OCI-LY7 (cell line): Measurements from ENCODE around the gene LAIR2. TPM values are rescaled to one million over a fixed set of nuclear protein-coding genes. Genes with fewer than 3 reads are reported as not detected.

ENCODE experiments used
- BruUV-seq: library from RNA; stranded (reverse); fragments of 400-500 nt; replicated peaks from 2 replicates; lab custom pipeline; 2021; lab: Mats Ljungman, UMichigan
- CTCF ChIA-PET: fragments of 300-600 bp; sonication (Branson Sonifier 250); formaldehyde crosslinking; loops from one replicate; lab custom pipeline; 2022; ENCODE audit warnings: antibody characterized with exemption; ENCODE audit not compliant: unreplicated experiment; lab: Charles Lee
- POLR2A ChIA-PET: fragments of 300-600 bp; sonication (Branson Sonifier 250); formaldehyde crosslinking; loops from one replicate; lab custom pipeline; 2022; ENCODE audit warnings: antibody characterized with exemption; lab: Charles Lee
- DNase-seq: peaks from one replicate; pipeline ENCODE4 v3.0.0-alpha.2; 2015; ENCODE audit warnings: low spot score
- H2AFZ ChIP-seq: fragments of 200-600 bp; sonication (generic), shearing (Covaris generic); 2 replicates; pipeline ENCODE4 v1.6.1; 2014; ENCODE audit warnings: mild to moderate bottlenecking, antibody characterized with exemption, low read length, moderate library complexity
- H3K27ac ChIP-seq: fragments of 200-600 bp; sonication (generic); 2 replicates; pipeline ENCODE4 v1.5.1; 2014; ENCODE audit warnings: mixed run types, low read depth, mild to moderate bottlenecking, moderate library complexity, low read length, inconsistent platforms; ENCODE audit not compliant: poor library complexity, severe bottlenecking
- H3K36me3 ChIP-seq: fragments of 200-600 bp; sonication (generic); 2 replicates; pipeline ENCODE4 v1.6.1; 2014; ENCODE audit warnings: mild to moderate bottlenecking, antibody characterized with exemption, low read length, moderate library complexity, mixed read lengths; ENCODE audit not compliant: insufficient read depth
- H3K4me1 ChIP-seq: fragments of 200-600 bp; sonication (generic); 2 replicates; pipeline ENCODE4 v1.5.1; 2014; ENCODE audit warnings: mild to moderate bottlenecking, low read length; ENCODE audit not compliant: insufficient read depth, poor library complexity, severe bottlenecking
- H3K4me2 ChIP-seq: fragments of 200-600 bp; sonication (generic); 2 replicates; pipeline ENCODE4 v1.6.1; 2014; ENCODE audit warnings: mild to moderate bottlenecking, low read length
- H3K4me3 ChIP-seq: fragments of 200-600 bp; sonication (generic); 2 replicates; pipeline ENCODE4 v1.5.1; 2014; ENCODE audit warnings: mild to moderate bottlenecking, low read depth, low read length; ENCODE audit not compliant: poor library complexity, severe bottlenecking
- H3K79me2 ChIP-seq: fragments of 200-600 bp; sonication (generic); 2 replicates; pipeline ENCODE4 v1.6.1; 2016; ENCODE audit warnings: low read depth, mild to moderate bottlenecking, low read length, moderate library complexity, mixed read lengths; ENCODE audit not compliant: insufficient read depth
- H3K9me2 ChIP-seq: fragments of 200-600 bp; sonication (generic); 2 replicates; pipeline ENCODE4 v1.6.1; 2016; ENCODE audit warnings: mild to moderate bottlenecking, low read length, mixed read lengths; ENCODE audit not compliant: insufficient read depth
- H3K9me3 ChIP-seq: fragments of 200-600 bp; sonication (generic); 2 replicates; pipeline ENCODE4 v1.6.1; 2014; ENCODE audit warnings: mild to moderate bottlenecking, mixed run types, low read length, mixed read lengths
- H4K20me1 ChIP-seq: fragments of 200-600 bp; sonication (generic); 2 replicates; pipeline ENCODE4 v1.6.1; 2014; ENCODE audit warnings: mild to moderate bottlenecking, antibody characterized with exemption, low read length, moderate library complexity, mixed read lengths; ENCODE audit not compliant: insufficient read depth
- EZH2phosphoT487 ChIP-seq: fragments of 200-600 bp; sonication (generic); IDR thresholded peaks from 2 replicates; pipeline ENCODE4 v1.6.1; 2018; ENCODE audit warnings: low read depth, borderline replicate concordance, mild to moderate bottlenecking, mixed run types, antibody characterized with exemption, low read length, moderate library complexity, mixed read lengths
- intact Hi-C: fragments of 100-400 bp; cut with micrococcal nuclease; formaldehyde crosslinking; loops from one replicate; pipeline ENCODE4 v1.10.0; 2022; ENCODE audit not compliant: unreplicated experiment
- total RNA-seq, 2 experiments: library from RNA; depleted of rRNA in 1 of 2; stranded (reverse); fragments of >200 nt in 1 of 2; shearing (Covaris generic) in 1 of 2; gene quantifications; 2 replicates each; pipeline ENCODE4 v1.2.3, GENCODE V29; 2014 to 2022
- TF ChIP-seq, protein P1 (sequence below): fragments of 200-600 bp; sonication (generic); conservative IDR thresholded peaks from 2 replicates; pipeline ENCODE4 v1.5.1; 2014; ENCODE audit warnings: mild to moderate bottlenecking, antibody characterized with exemption, low read length, moderate library complexity, mixed read lengths

Gene LAIR2
- total RNA-seq, 2 experiments from 2014 or later, result not detected

DNA sequence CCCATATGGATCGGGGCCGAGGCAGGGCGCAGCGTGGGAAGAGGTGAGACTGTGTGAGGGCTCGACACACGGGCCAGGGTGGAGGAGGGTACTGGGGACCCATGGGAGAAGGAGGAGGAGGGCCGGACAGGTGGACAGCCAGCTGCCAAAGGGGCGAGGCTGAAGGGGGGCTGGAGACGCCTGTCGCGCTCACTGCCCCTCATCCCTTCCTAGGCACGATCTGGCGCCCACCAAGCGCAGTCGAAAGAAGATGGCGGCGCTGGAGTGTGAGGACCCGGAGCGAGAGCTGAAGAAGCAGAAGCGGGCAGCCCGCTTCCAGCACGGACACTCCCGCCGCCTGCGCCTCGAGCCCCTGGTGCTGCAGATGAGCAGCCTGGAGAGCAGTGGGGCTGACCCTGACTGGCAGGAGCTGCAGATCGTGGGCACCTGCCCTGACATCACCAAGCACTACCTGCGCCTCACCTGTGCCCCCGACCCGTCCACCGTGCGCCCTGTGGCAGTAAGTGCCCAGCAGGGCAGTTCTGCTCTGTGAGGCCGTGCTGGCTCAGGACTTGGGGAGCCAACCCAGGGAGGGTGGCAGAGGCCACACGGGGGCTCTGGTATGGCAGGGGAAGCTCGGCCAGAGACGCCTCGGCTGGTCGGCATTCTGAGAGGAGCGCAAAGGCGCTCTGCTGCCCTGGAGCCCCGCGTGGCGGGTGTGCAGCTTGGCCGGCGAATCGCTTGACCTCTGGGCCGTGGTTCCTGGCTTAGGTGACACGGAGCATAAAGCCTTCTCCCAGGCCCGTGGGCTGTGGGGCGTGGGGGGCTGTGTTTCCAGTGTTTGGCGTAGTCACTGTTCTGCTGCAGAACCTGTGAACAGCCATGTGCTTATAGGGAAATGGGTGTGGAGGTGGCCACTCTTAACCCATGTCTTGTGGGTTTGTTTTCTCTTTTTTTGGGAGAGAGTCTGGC lies 45.9 kb upstream of the LAIR2 start:
- Histone ChIP-seq H3K9me3 (no peaks in the 10 kb centered on the region), H3K36me3 (peaks cover 96% of the 10 kb centered on the region), H3K4me1 (peaks cover under 1% of the 10 kb centered on the region), H4K20me1 (peaks cover 3% of the 10 kb centered on the region), H3K79me2 (peaks cover 5% of the 10 kb centered on the region), H3K27ac (no peak overlapping the region), H2AFZ (no peak overlapping the region), H3K4me3 (no peak overlapping the region), H3K9me2 (no peaks in the 10 kb centered on the region), H3K4me2 (no peak overlapping the region)
- TF ChIP-seq, protein P1, sequence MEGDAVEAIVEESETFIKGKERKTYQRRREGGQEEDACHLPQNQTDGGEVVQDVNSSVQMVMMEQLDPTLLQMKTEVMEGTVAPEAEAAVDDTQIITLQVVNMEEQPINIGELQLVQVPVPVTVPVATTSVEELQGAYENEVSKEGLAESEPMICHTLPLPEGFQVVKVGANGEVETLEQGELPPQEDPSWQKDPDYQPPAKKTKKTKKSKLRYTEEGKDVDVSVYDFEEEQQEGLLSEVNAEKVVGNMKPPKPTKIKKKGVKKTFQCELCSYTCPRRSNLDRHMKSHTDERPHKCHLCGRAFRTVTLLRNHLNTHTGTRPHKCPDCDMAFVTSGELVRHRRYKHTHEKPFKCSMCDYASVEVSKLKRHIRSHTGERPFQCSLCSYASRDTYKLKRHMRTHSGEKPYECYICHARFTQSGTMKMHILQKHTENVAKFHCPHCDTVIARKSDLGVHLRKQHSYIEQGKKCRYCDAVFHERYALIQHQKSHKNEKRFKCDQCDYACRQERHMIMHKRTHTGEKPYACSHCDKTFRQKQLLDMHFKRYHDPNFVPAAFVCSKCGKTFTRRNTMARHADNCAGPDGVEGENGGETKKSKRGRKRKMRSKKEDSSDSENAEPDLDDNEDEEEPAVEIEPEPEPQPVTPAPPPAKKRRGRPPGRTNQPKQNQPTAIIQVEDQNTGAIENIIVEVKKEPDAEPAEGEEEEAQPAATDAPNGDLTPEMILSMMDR, result no peak
- ChIA-PET CTCF (no interaction called here), POLR2A (no interaction called here)
- no peak for DNase-seq
- BruUV-seq, result no TSS peak
- intact Hi-C loops, result no loop called here

DNA sequence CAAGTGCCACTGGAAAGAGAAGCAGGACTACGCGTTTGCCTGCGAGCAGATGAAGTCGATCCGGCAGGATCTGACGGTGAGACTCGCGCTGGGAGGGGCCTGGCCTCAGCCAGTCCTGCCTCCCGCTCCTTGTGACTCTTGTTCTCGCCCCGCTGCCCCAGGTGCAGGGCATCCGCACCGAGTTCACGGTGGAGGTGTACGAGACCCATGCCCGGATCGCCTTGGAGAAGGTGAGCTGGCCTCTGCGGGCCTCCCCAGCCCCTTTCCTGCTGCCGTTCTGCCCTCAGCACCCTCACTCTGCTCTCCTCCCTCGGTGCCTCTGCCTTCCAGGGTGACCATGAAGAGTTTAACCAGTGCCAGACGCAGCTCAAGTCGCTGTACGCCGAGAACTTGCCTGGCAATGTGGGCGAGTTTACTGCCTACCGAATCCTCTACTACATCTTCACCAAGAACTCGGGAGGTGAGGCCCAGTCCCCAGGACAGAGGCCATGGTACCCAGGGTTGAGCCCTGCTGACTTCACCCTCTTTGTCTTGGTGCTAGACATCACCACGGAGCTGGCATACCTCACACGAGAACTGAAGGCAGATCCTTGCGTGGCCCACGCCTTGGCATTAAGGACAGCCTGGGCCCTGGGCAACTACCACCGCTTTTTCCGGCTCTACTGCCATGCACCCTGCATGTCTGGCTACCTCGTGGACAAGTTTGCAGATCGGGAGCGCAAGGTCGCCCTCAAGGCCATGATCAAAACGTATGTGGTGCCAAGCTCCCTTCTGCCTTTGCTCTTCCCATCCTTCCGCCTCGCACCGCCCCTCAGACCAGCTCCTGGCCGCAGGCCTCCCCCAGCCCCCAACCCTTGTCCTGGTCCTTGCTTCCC lies 44.6 kb upstream of the LAIR2 start:
- no peaks in the 10 kb centered on the region for H3K79me2 ChIP-seq
- no peak overlapping the region for H2AFZ ChIP-seq
- no peaks in the 10 kb centered on the region for H3K9me3 ChIP-seq
- no TSS peak for BruUV-seq
- peaks cover 14% of the 10 kb centered on the region for H3K4me1 ChIP-seq
- CTCF ChIA-PET, result no interaction called here
- no peaks in the 10 kb centered on the region; the same call in 1 of the 2 replicates for H4K20me1 ChIP-seq
- no peak overlapping the region for H3K4me3 ChIP-seq
- peaks cover 95% of the 10 kb centered on the region for H3K36me3 ChIP-seq
- H3K27ac ChIP-seq, result no peak overlapping the region
- POLR2A ChIA-PET, result no interaction called here
- intact Hi-C loops, result no loop called here
- no peaks in the 10 kb centered on the region for H3K9me2 ChIP-seq
- DNase-seq, result no peak
- TF ChIP-seq EZH2phosphoT487, result no peak
- TF ChIP-seq, protein P1, result no peak
- no peak overlapping the region for H3K4me2 ChIP-seq
